HG02981 (cell line): ENCODE measurements around the gene DNMBP.
A peak's percentile ranks its signal among the peaks of the same experiment; 100 is the strongest.
"Not testable (repeated sequence)": the region's sequence is repeated elsewhere in the genome, so short reads cannot be mapped to it uniquely, and the experiment has no call there.

Experiments
- ATAC-seq: cut with Tn5 transposase; IDR thresholded peaks from one replicate; pipeline ENCODE4 v1.9.1; 2021; ENCODE audit warnings: mild to moderate bottlenecking, moderate library complexity; ENCODE audit not compliant: unreplicated experiment

Gene DNMBP

DNA sequence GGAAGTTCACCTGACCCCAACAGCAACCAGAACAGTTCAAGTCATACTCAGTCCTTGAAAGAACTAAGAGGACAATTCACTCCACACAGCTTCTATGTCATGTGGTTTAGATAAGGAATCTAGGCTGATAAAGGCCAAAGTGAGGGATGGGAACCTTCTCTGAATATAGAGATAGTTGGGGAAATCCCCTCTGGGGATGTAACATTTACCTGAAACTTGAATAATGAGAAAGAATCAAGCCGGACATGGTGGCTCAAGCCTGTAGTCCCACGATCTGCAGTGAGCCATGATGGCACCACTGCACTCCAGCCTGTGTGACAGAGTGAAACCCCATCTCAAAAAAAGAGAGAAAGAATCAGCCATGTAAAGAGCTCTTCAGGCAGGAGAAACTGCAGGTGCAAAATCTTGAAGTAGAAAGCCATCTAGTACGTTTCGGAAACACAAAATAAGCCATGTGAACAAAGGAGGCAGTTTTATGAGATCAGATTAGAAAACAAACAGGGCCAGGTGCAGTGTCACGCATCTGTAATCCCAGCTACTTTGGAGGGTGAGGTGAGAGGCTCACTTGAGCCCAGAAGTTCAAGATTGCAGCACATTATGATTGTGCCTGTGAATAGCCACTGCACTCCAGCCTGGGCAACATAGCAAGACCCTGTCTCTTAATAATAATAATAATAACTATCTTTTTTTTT, 4.5 kb upstream of the DNMBP start:
- ATAC-seq = peak; percentile 65

DNA sequence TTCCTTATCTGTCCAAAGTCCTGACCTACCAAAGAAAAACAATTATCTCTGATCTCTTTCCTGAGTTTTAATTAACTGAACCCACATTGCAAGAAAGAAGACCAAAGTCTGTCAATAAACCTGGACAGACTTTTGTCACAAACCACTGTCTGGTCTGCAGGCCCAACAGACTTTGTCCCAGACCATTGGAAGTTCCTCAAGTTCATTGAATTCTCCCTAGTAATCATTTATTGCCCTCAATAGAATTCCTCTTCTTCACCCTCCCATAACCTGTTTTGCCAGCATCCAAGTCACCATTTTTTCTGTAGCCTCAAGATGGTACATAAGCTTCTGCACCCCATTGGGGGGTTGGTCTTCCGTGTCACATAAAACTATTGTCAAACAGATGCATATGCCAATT, 3.9 kb upstream of the DNMBP start:
- no peak for ATAC-seq

DNA sequence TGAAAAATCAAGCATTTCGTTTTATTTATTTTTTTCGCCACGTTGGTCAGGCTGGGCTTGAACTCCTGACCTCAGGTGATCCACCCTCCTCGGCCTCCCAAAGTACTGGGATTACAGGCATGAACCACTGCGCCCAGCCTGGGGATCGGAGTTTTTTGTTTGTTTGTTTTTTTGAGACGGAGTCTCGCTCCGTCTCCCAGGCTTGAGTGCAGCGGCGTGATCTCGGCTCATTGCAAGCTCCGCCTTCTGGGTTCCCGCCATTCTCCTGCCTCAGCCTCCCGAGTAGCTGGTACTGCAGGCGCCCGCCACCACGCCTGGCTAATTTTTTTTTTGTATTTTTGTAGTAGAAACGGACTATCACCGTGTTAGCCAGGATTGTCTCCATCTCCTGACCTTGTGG, 2.2 kb upstream of the DNMBP start:
- not testable (repeated sequence) for ATAC-seq

DNA sequence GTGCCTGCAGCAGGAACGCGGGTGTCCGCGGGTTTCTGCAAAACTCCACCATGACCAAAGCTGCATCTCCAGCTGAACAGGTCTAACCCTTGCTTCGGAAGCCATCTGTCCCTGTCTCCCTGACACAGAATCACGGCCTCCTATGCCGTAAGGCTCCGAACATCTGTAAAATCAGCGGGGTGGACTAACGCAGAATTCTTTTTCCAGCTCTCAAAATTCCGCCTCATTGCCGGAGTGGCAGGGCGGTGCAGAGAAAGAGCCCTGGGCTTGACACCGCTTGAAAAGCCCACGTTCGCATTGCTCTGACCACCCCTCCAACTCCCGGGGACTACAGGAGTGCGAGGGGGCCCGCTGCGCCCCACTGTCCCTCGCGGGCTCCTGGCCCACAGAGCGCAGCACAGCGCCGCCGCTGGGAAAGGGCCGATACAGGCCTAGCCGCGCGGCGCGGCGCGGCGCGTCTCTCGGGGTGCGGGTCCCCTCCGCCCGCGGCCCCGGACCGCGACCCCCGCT, 409 bp downstream of the DNMBP start:
- peak; percentile 44 for ATAC-seq

DNA sequence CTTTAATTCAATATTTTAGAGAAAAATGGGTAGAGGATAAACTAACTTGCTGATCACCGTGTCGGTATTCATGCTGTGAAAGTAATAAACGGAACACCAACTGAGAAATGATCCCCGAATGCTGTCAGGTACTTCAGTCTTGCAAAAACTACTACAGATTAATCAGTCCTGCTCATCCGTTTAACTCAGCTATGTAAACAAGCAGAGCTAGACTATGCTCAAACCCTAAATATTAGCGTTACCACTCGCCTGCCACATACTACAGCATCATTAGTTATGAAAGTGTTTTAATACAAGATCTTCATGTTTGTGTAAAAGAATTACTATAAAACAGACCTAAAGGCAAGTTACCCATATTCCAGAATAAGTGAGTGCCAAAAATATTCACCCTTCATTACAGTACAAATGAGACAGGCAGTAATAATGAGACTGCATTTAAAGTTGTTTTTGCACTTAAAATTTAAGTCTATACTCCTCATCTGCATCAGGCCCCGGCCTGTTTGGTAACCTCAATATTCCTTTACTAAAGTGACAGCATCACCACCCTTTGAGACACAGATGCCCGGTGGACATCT, 952 bp downstream of the DNMBP start:
- no peak for ATAC-seq

DNA sequence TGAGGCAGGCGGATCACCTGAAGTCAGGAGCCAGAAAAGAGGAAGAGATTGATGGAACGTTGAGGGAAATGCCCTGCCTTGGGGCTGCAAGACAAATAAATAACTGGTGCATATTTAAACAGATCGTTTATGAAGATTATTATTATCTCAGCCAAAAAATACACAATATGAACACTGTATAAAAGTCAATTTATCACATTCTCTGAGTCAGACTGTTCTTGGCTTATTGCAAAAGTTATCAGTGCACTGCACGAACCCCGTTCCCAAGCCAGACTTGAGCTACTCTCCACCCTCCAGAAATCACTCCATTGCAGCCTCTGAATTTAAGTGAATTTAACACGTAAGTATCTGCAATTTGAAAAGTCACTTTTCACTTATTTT, 1.6 kb downstream of the DNMBP start:
- ATAC-seq = no peak

DNA sequence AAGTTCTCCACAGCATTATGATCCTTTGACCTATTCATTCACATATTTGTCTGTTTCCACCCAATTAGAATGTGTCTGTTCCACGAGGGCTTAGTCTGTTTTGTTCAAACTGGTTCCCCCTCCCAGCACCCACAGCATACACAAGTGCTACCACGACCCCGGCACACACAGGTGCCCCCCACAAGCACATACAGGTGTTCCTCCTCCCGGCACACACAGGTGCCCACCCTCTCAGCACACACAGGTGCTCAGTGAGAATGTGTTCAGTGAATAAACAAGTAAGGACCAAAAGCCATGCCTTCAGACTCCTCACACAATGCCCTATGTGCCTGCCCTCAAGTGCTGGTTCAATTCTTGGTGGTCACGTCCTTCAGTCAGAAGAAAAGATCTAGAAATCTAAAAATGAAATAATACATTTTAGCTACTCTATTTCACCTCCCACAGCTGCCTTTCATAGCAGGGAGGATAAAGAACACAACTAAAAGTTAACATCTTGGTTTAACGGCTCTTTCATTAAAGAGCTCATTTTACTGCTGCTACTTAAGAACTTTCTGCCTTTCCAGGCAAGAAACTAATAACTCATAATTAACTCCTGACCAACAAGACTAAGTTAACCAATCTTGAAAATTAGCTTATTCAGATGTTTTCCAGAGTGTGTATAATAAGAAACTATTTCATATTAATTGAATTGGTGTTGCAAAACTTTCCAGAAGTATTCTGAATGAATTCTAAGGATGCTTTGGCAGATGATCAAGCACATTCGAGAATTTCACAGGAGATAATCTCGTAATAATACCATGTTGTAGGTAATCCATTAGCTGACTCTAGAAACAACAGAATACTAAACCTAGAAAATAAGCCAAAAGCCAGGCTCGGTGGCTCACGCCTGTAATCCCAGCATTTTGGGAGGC, 2.3 kb downstream of the DNMBP start:
- no peak for ATAC-seq

DNA sequence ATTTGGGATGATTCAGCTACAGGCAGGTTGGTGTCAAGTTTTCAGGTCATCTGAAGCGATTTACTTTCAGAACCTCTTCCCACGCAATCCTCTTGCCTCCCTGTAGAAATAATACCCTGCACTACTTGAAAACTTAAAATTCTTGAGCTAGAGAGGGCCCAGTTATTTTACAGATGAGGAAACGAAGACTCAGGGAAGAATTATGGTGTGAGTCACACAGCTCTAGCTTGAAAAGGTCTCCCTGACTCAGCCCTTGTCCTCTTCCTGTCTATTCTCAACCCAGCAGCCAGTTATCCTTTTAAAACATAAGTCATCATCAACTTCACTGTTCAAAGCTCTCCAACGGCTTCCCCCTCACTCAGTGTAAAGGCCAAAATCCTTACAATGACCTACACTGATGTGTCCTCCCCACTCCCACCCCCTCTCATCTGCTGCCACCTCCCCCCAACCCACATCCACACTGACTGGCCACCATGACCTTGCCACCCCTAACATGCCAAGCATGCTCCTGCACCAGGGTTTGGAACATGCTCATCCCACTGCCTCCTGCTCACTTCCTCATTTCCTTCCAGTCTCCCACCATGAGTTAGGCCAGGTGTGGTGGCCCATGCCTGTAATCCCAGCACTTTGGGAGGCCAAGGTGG, 3.4 kb downstream of the DNMBP start:
- ATAC-seq = no peak

DNA sequence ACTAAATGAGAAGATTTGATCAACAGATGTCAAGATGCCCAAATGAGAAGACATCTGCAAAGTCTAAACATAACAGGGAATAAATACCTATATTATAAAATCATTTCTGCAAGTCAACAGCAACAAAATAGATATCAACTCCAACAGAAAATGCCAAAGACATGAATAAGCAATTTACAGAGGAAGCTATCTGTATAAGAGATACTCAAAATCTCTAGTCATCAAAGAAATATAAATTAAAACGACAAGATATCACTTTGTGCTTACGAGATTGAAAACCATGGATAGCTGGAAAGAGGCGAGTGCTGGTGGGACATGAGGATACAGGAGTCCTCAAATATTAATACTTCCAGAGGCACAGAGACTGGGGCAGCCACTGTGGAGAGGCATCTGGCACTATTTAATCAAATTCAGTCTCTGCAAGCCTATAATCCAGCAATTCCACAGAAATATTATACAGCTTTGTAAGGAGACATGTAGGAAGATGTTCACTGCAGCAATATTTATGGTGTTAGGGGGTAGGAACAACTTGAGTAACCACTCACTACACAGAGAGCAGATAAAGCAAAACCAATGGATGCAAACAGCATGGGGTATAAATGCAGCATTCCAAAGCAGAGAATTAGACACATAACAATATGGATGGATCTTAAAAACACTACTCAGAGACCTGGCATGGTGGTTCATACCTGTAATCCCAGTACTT, 4.8 kb downstream of the DNMBP start:
- ATAC-seq = no peak

DNA sequence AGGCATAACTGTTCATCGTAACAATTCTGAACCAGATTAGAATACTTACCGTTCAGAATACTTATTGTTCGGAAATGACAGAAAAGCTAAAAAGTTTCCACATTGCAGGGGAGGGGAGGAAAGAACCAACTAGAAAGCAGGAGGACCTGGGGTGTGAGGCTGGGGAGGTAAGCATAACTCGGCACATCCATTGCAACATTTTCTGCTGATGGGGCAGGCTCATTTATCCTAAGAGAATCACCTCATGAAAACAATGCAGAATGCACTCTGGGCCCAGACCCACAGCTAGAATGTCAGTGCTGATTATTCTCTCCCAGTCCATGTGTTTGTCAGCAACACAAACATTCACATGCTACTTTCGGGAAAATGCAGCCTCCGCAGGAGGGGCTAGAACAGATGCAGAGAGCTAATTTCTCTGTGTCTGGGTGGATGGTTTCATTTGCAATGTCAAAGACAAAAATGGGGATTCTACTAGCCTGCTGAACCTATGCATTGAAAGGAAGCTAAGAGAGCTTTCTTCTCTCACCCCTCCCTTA, 9.6 kb downstream of the DNMBP start:
- ATAC-seq = no peak

DNA sequence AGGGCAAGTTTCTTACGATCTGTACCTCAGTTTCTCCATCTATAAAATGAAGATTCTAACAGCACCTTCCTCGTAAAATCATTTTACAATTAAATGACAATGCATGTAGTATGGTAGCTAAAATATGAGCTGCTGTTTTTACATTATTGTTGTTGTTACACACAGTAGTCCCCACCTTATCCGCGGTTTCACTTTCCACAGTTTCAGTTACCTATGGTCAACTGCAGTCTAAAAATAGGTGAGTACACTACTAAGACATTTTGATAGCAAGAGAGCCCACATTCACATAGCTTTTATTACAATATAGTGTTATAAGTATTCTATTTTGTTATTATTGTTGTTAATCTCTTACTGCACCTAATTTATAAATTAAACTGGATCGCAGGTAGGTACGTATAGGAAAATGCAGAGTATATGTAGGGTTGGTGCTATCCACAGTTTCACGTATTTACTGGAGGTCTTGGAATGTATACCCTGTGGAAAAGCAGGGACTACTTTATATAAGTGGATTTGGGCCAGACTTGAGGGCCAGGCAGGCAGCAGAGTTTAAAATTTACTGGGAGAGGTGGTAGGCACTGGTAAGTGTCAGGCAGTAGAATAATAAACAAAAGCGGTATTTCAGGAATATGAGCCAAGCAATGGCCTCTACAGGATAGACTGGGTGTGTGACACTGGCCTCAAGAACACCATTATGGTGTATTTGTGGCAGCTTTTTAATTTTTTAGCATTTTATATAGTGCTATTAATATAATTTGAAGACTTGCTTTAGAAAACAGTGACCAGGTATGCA, 10.2 kb downstream of the DNMBP start:
- ATAC-seq = no peak

DNA sequence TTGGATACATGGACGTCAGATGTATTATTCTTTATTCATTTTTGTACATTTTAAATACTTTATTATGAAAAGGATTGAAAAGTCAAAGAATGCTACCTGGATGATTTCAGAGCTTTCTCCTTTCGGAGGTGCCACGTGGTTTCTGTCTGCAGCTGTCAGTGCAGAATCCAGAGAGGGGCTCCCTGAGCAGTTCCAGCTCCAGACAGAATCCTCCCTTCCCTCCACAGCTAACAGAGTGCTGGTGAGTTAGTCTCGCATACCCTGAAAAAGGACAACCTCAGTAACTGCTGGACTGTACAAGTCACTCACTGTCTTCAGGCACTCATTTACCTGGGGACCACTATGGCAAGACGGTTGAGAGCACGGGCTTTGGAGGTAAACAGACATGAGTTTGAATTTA, 10.9 kb downstream of the DNMBP start:
- no peak for ATAC-seq

DNA sequence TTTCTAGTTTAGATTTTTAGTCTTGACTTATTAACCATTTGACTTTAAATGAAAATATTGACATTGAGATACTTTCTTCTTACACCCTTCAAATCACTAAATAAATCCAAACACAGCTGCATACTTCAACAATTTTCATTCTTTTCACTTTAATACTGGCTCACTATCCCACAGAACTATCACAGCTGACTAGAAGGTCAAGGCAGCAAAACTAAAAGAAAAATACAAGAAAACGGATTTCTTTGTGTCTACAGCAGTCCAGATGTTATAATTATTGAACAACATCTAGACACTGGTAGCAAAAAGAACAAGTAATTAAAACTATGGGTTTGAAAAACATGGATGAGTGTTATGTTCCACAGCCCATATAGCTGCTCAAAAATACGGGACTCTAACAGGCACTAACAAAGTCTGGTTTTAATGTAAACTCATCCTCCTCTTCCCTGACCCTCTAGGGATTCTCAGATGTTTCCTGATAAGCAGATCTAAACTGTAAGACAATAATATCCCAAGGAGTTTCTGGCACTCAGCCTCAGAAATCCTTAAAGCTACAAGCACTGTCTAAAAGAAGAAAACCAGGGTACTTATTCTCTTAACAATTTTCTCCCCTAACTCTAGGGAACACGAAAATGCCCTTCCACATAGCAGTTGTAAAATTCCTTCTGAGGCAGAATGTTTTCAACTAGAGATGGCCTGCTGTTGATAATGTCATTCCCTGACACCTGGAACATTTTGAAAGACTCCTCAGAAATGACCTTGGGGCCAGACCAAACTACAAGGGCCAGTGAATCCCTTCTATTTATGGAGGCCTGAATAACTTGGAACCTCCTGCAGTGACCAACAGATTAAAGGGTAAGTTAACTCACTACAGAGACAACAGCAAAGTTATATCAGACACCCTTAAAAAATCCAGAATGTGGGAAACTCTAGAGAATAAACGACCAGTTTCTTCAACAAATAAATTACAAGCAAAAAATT, 12.8 kb downstream of the DNMBP start:
- no peak for ATAC-seq

DNA sequence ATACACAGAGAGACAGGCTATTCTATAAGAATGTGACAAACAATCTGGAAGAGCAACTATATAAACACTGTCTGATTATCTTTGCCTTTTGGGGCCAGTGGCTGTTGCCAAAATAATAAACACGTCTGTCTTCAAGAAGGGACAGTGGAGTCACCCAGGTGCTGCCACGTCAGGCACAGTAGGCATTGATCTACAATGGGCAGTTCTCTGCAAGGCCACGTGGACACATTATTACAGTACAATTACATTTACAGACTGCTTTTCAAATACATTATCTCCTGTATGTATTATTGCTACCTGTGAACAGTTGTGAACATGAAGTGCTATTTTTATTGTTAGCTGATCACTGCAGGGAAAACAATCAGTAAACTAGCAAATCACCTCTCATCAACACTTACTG, 14.0 kb downstream of the DNMBP start:
- ATAC-seq = no peak

DNA sequence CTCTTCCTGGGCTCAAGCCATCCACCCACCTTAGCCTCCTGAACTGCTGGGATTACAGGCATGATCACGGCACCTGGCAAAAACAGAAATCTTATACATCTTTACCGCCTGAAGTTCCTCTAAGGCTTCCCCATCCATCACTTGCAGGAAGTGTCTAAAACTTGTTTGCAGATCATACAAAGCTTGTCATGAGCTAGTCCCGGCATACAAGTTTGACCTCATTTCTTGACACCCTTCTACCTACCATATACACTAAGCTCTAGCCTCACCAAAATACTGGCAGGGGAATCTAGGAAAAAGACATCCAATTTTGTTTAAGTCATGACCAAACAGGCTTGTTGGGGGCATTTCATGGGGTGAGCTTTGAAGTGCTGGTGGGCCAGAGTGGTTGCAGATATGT, 14.5 kb downstream of the DNMBP start:
- no peak for ATAC-seq

DNA sequence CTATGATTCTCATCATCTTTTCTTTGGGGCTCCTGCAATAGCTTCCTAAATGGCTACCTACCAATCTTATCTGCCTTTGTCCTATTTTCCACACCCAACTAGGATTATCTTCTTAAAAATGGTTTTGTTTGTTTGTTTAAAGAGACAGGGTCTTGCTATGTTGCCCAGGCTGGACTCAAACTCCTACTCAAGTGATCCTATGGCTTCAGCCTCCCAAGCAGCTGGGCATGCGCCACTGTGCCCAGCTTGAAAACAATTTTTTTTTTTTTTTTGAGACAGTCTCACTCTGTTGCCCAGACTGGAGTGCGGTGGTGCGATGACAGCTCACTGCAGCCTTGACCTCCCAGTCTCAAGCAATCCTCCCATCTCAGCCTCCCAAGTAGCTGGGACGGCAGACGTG, 14.9 kb downstream of the DNMBP start:
- no peak for ATAC-seq

DNA sequence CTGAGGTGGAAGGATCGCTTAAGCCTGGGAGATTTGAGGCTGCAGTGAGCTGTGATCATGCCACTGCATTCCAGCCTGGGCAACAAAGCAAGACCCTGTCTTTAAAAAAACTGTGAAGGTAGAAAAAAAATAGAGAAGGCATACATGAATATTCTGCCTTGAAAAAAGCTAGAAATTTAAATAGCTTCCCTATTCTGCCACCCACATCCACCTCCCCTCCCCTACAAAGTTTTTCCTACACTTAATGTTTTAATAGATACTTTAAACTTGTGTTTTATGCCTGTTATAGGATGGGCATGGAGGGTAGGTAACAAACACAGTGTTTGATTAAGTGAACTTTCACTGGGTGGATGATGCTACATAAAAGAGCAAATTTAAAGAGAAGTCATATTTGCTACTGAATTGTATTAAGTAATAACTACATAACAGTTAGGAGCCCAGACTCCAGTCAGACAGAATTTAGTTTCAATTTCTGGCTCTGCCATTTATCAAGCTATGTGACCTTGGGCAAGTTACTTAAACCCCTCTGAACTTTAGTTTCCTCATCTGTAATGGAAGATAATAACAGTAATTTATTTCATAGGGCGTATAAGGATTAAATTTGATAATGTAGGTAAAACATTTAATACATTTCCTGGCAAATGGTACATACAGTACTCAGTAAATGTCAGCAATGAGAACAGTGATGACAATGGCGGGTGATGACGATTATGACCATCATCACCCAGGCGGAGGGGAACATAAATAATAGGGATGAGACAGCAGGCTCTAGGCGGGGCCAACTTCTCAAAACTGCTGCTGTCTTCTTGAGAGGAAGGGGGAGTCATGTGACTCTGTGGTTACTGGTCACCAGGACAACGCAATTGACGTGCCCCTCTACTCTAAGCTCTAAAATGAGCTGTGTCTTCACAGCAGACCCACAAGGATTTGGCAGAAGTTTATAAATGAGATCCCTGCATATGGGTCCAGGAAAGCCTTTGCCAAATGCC, 15.8 kb downstream of the DNMBP start:
- ATAC-seq = peak; percentile 93
